Pulmonary artery endothelial cell (primary cell): ENCODE data around the gene ADAMTSL3. TPM values are rescaled to one million over a fixed set of nuclear protein-coding genes. Genes with fewer than 3 reads are reported as not detected.

Experiments used
- DNase-seq: peaks from one replicate; pipeline ENCODE4 v3.0.0-alpha.2; 2011; ENCODE audit warnings: low read depth, low spot score
- total RNA-seq: library from RNA; depleted of rRNA; stranded (reverse); fragments of >200 nt; gene quantifications from 2 replicates; pipeline ENCODE4 v1.2.3, GENCODE V29; 2014

Gene ADAMTSL3
- total RNA-seq, 1 donor from 2014 or later = not detected

GRCh38 chr15:83656192-83656591 is 2.3 kb downstream of the ADAMTSL3 start:
- DNase-seq = no peak

GRCh38 chr15:83656943-83657528 is 3.1 kb downstream of the ADAMTSL3 start:
- DNase-seq = no peak

DNA sequence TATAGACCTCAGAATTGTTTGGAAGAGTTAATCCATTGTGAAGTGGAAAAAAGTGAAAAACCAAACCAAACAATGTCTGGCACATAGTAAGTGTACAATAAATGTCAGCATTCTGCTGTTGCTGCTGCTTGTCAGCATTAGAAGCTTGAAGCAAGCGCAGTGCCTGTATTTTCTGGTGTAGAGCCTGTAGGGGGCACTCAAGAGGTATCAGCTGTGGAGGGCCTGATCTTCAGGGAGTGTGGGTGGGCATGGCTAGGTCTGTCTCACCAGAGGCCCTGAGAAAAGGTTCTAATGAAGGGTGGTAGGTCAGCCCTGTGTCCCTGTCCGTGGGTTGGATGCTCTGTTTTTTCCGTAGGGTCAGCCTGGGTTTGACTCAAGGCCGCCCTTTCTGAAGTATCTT is 3.6 kb downstream of the ADAMTSL3 start:
- DNase-seq = no peak

- no peak for DNase-seq
Measured at GRCh38 chr15:83658430-83659416, 4.8 kb downstream of the ADAMTSL3 start.

GRCh38 chr15:83659417-83659812 is 5.5 kb downstream of the ADAMTSL3 start:
- DNase-seq = no peak

DNA sequence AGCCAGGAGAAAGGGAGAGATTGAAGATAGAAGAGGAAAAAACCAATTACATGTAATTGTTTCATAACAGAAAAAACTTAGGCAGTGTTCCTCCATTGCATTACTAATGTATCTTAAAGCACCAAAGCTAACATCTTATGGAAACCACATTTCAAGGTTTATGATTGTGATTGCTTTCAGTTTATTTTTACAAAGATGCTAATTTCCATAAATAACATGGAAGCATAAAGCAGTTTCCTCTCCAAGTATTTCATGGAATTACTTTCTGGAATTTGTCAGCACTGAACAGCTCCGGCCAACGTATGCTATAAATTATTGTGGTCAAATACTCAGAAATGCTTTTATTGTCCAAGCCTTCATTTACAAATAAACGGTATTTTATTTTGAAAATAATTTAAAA is 11.6 kb downstream of the ADAMTSL3 start:
- DNase-seq = no peak

GRCh38 chr15:83670672-83671229 is 16.8 kb downstream of the ADAMTSL3 start:
- DNase-seq = no peak

GRCh38 chr15:83671603-83672002 is 17.7 kb downstream of the ADAMTSL3 start:
- DNase-seq = no peak

GRCh38 chr15:83673385-83673784 is 19.5 kb downstream of the ADAMTSL3 start:
- DNase-seq = no peak

DNA sequence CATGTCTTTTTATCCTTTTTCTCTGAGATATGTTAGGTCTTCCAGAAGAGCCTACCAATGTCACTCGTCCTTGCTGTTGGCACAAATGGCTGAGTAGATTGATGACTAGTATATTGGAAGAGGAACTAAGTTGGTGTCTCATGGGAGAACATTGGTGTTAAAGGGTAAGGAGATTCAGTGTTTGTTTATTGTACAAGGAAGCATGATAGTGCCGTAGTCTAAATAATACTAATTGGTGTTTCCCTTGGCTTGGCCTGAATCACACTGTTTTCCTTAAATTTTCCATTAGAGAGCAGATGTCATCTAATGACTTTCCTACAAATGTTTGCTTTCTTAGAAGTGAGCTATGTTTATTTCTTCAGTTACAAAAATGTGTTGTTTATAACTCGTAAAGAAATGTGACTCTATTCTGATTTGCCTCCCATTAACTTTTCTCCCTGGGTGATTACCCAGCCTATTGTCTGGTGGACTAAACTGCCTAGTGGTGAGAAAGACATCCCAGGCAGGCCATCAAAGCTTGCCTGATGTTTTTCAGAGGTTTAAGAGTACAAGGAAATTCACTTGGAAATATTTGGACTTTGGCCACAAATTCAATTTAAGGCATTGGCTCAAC is 28.7 kb downstream of the ADAMTSL3 start:
- no peak for DNase-seq

GRCh38 chr15:83685916-83686332 is 32.0 kb downstream of the ADAMTSL3 start:
- DNase-seq = no peak

DNA sequence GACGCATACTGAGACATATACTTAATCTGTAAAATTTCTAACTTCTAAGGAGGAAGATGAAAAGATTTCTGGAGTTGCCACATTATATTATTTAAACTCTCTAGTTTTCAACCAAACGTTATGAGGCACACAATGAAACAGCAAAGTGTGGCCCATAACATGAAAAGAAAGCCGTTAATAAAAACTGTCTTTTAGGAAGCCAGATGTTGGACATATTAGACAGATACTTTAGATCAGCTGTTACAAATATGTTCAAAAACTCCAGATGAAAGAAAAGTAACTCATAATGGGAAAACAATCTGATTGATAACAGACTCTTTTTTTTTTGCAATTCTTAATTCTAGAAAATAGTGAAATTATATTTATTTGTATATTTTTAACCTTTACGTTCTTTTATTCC is 34.3 kb downstream of the ADAMTSL3 start:
- no peak for DNase-seq

DNA sequence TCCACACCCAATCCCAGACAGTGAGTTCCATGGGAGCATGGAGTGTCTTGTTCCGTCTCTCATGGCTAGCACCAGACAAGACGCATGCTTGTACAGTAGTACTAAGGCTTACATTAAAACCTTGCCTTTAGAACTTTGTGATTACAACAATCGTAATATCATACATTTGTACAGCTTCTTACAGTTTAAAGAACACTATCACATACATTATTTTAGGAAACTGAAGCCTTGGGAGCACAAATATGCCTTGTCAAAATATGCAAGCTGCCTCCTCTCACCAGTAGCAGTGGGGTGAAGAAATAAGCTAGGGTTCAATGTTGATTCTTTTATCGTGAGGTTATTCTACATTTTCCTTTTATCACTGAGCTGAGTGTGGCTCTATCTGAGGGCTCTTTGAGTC is 36.8 kb downstream of the ADAMTSL3 start:
- DNase-seq = no peak

GRCh38 chr15:83692746-83693581 is 39.0 kb downstream of the ADAMTSL3 start:
- no peak for DNase-seq

GRCh38 chr15:83694015-83694414 is 40.1 kb downstream of the ADAMTSL3 start:
- no peak for DNase-seq

DNA sequence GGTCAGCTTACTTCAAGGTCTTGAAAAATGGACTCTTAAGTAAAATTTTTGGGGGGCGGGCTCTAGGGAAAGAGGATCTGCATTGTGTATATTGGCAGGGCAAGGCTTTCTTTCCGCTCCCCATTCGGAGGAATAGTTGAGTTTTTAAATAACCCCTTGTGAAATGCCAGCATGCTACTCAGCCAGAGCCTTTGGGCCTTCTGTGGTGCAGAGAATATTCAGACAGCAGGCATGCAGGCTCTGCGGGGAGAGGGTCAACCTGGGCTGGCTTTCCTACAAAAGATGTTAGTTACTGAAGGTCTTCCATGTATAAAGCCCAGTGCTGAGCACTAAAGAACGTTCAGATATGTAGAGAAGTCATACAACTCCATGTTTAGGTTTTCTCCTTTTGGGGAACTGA is 40.6 kb downstream of the ADAMTSL3 start:
- DNase-seq = no peak

- DNase-seq = no peak
Measured at GRCh38 chr15:83695246-83695645, 41.3 kb downstream of the ADAMTSL3 start.

DNA sequence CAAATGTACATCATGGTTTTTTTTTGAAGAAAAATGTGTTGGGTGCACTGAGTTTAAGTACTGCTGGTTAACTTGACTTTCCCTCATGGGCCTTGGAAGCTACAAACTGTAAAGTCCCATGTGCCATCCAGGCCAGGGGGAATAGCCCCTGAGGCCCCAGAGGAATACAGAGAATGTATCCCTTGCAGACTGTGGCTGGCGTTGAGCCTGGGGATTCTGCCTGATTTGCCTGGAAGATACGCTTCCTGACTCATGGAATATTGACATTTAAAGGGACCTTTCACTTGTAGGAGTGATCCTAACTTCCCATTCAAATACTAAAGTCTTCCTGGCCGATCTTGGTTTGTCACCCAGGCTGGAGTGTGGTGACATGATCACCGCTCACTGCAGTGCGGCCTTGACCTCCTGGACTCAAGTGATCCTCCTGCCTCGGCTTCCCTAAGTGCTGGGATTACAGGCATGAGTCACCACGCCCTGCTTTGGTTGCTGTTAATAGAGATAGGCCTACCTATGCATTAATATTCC is 42.0 kb downstream of the ADAMTSL3 start:
- no peak for DNase-seq

- DNase-seq = no peak
Measured at GRCh38 chr15:83697716-83698115, 43.8 kb downstream of the ADAMTSL3 start.

GRCh38 chr15:83698294-83698693 is 44.4 kb downstream of the ADAMTSL3 start:
- DNase-seq = no peak

DNA sequence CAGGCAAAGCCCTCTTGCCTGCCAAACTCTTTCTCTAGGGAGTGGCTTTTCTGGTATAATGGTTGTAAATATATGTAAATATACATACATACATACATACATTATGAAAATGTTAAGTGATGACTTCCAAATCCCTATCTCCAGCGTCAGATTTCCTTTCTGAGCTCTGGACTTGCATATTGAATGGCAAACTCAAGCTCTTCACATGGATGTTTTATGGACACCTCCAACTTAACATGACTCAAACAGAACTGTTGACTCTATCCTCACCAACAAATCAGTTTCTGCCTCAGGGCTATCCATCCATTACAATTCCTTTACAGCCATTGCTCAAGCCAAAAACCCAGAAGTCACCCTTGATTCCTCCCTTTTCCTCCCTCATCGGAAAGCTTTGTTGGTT is 45.1 kb downstream of the ADAMTSL3 start:
- no peak for DNase-seq
